ENCODE data around the gene DNER. TPM values are rescaled to one million over a fixed set of nuclear protein-coding genes. Genes with fewer than 3 reads are reported as not detected.

Gene DNER
- total and polyA plus RNA-seq, 2 experiments from 2014 or later, result not detected

GRCh38 chr2:229658004-229658403 lies 56.4 kb downstream of the DNER start:
- H3K9me3 ChIP-seq (ENCODE audit: low read depth), result no peaks in the 10 kb centered on the region
- no peak for DNase-seq (ENCODE audit: low read depth in 1 of 2, low spot score in 1 of 2)
- no peaks in the 10 kb centered on the region for H3K4me1 ChIP-seq (ENCODE audit: low read depth)
- H3K4me3 ChIP-seq, result no peak overlapping the region
- no peaks in the 10 kb centered on the region for H3K36me3 ChIP-seq
- H3K27me3 ChIP-seq, result no peaks in the 10 kb centered on the region
- no peak overlapping the region for H3K27ac ChIP-seq
- no peak for TF ChIP-seq CTCF (IDR thresholded peaks at IDR 0.05; ENCODE audit: low read depth, low read length)

- DNase-seq (ENCODE audit: low read depth in 1 of 2, low spot score in 1 of 2), result no peak
- no peak for TF ChIP-seq CTCF (IDR thresholded peaks at IDR 0.05; ENCODE audit: low read depth, low read length)
- no peaks in the 10 kb centered on the region for H3K9me3 ChIP-seq (ENCODE audit: low read depth)
Measured at GRCh38 chr2:229654437-229654836, 59.9 kb downstream of the DNER start.

GRCh38 chr2:229653531-229653930 lies 60.8 kb downstream of the DNER start:
- H3K36me3 ChIP-seq, result no peaks in the 10 kb centered on the region
- no peaks in the 10 kb centered on the region for H3K27me3 ChIP-seq
- no peaks in the 10 kb centered on the region for H3K9me3 ChIP-seq (ENCODE audit: low read depth)
- no peaks in the 10 kb centered on the region for H3K4me1 ChIP-seq (ENCODE audit: low read depth)
- no peak overlapping the region for H3K27ac ChIP-seq
- DNase-seq (ENCODE audit: low read depth in 1 of 2, low spot score in 1 of 2), result no peak
- TF ChIP-seq CTCF (IDR thresholded peaks at IDR 0.05; ENCODE audit: low read depth, low read length), result no peak
- no peak overlapping the region for H3K4me3 ChIP-seq

More at GRCh38 chr2:229654437-229654836, 59.9 kb downstream of the DNER start:
- no peaks in the 10 kb centered on the region for H3K36me3 ChIP-seq
- H3K4me1 ChIP-seq (ENCODE audit: low read depth), result no peaks in the 10 kb centered on the region
- H3K4me3 ChIP-seq, result no peak overlapping the region
- H3K27ac ChIP-seq, result no peak overlapping the region
- no peaks in the 10 kb centered on the region for H3K27me3 ChIP-seq

GRCh38 chr2:229652796-229653195 lies 61.6 kb downstream of the DNER start:
- no peak for TF ChIP-seq CTCF (IDR thresholded peaks at IDR 0.05; ENCODE audit: low read depth, low read length)
- Histone ChIP-seq H3K4me3 (no peak overlapping the region), H3K27me3 (no peaks in the 10 kb centered on the region), H3K27ac (no peak overlapping the region), H3K4me1 (ENCODE audit: low read depth) (no peaks in the 10 kb centered on the region), H3K36me3 (no peaks in the 10 kb centered on the region), H3K9me3 (ENCODE audit: low read depth) (no peaks in the 10 kb centered on the region)
- no peak for DNase-seq (ENCODE audit: low read depth in 1 of 2, low spot score in 1 of 2)

GRCh38 chr2:229650901-229651300 lies 63.5 kb downstream of the DNER start:
- no peak for TF ChIP-seq CTCF (IDR thresholded peaks at IDR 0.05; ENCODE audit: low read depth, low read length)
- H3K4me3 ChIP-seq, result no peak overlapping the region
- no peak for DNase-seq (ENCODE audit: low read depth in 1 of 2, low spot score in 1 of 2)
- no peak overlapping the region for H3K27ac ChIP-seq
- H3K9me3 ChIP-seq (ENCODE audit: low read depth), result no peaks in the 10 kb centered on the region
- H3K36me3 ChIP-seq, result no peaks in the 10 kb centered on the region
- no peaks in the 10 kb centered on the region for H3K27me3 ChIP-seq
- no peaks in the 10 kb centered on the region for H3K4me1 ChIP-seq (ENCODE audit: low read depth)

- Histone ChIP-seq H3K36me3 (no peaks in the 10 kb centered on the region), H3K9me3 (ENCODE audit: low read depth) (no peaks in the 10 kb centered on the region), H3K4me3 (no peak overlapping the region), H3K27me3 (no peaks in the 10 kb centered on the region), H3K4me1 (ENCODE audit: low read depth) (no peaks in the 10 kb centered on the region), H3K27ac (no peak overlapping the region)
- DNase-seq (ENCODE audit: low read depth in 1 of 2, low spot score in 1 of 2), result no peak
- no peak for TF ChIP-seq CTCF (IDR thresholded peaks at IDR 0.05; ENCODE audit: low read depth, low read length)
Measured at GRCh38 chr2:229650059-229650458, 64.3 kb downstream of the DNER start.

Measured in cardiac muscle cell (in vitro differentiated cells and primary cell).